Neural cell (in vitro differentiated cells): ENCODE data around the gene RAB3B. TPM values are rescaled to one million over a fixed set of nuclear protein-coding genes. Genes with fewer than 3 reads are reported as not detected.

Experiments used
- H2AFZ ChIP-seq: fragments of 200-600, 300-800 bp; sonication (generic), shearing (Covaris generic); 2 replicates; pipeline ENCODE4 v1.6.0; 2014; ENCODE audit warnings: low read depth, mild to moderate bottlenecking, antibody characterized with exemption, low read length, moderate library complexity
- H3F3A ChIP-seq: fragments of 200-600 bp; shearing (Covaris generic); 2 replicates; pipeline ENCODE4 v1.6.1; 2016; ENCODE audit warnings: mild to moderate bottlenecking, moderate library complexity, mixed read lengths, antibody characterized with exemption, low read length; ENCODE audit not compliant: insufficient read depth, poor library complexity, severe bottlenecking
- H3K27ac ChIP-seq: fragments of 200-600, 300-800 bp; sonication (generic), shearing (Covaris generic); 2 replicates; pipeline ENCODE4 v1.5.1; 2014; ENCODE audit warnings: mild to moderate bottlenecking, low read length, moderate library complexity
- H3K27me3 ChIP-seq: fragments of 300-800, 200-600 bp; sonication (generic), shearing (Covaris generic); 2 replicates; pipeline ENCODE4 v1.6.0; 2014; ENCODE audit warnings: mild to moderate bottlenecking, low read depth, low read length, moderate library complexity; ENCODE audit not compliant: insufficient read depth
- H3K36me3 ChIP-seq: fragments of 300-800, 200-600 bp; sonication (generic), shearing (Covaris generic); 2 replicates; pipeline ENCODE4 v1.5.1; 2014; ENCODE audit warnings: mild to moderate bottlenecking, antibody characterized with exemption, low read length, moderate library complexity; ENCODE audit not compliant: insufficient read depth
- H3K4me2 ChIP-seq: fragments of 300-800, 200-600 bp; sonication (generic), shearing (Covaris generic); 2 replicates; pipeline ENCODE4 v1.6.0; 2014; ENCODE audit warnings: mild to moderate bottlenecking, low read length
- H3K4me3 ChIP-seq: fragments of 300-800, 200-600 bp; sonication (generic), shearing (Covaris generic); 2 replicates; pipeline ENCODE4 v1.5.1; 2014; ENCODE audit warnings: mild to moderate bottlenecking, low read length, moderate library complexity
- H3K79me2 ChIP-seq: fragments of 200-600 bp; shearing (Covaris generic); replicated peaks from 2 replicates; pipeline ENCODE4 v1.6.0; 2014; ENCODE audit warnings: mild to moderate bottlenecking, low read length, moderate library complexity; ENCODE audit not compliant: insufficient read depth
- H3K9ac ChIP-seq: fragments of 300-800, 200-600 bp; sonication (generic), shearing (Covaris generic); 2 replicates; pipeline ENCODE4 v1.6.1; 2016; ENCODE audit warnings: mild to moderate bottlenecking, low read length, mixed read lengths
- H3K9me2 ChIP-seq: fragments of 200-600 bp; shearing (Covaris generic); 2 replicates; pipeline ENCODE4 v1.6.1; 2016; ENCODE audit warnings: mild to moderate bottlenecking, low read length, mixed read lengths; ENCODE audit not compliant: insufficient read depth
- H3K9me3 ChIP-seq: fragments of 200-600, 300-800 bp; sonication (generic), shearing (Covaris generic); 2 replicates; pipeline ENCODE4 v1.6.1; 2016; ENCODE audit warnings: mild to moderate bottlenecking, mixed run types, low read length, moderate library complexity, mixed read lengths
- H4K20me1 ChIP-seq: fragments of 200-600 bp; shearing (Covaris generic); 2 replicates; pipeline ENCODE4 v1.6.1; 2016; ENCODE audit warnings: mild to moderate bottlenecking, mixed run types; ENCODE audit not compliant: insufficient read depth
- CTCF ChIP-seq: fragments of 450-650 bp; IDR thresholded peaks from 2 replicates; pipeline ENCODE4 v1.5.1; 2014; ENCODE audit warnings: antibody characterized with exemption, mild to moderate bottlenecking, moderate library complexity; ENCODE audit not compliant: poor library complexity, severe bottlenecking
- EP300 ChIP-seq: fragments of 450-650 bp; conservative IDR thresholded peaks from 2 replicates; pipeline ENCODE4 v1.6.1; 2014; ENCODE audit warnings: antibody characterized with exemption, mild to moderate bottlenecking, moderate library complexity; ENCODE audit not compliant: poor library complexity, severe bottlenecking
- EZH2 ChIP-seq: fragments of 200-600, 300-800 bp; shearing (Covaris generic), sonication (generic); IDR thresholded peaks from 2 replicates; pipeline ENCODE4 v1.6.1; 2014; ENCODE audit warnings: antibody characterized with exemption, low read length, borderline replicate concordance, mild to moderate bottlenecking; ENCODE audit not compliant: insufficient read depth, poor library complexity, severe bottlenecking
- MXI1 ChIP-seq: fragments of 450-650 bp; conservative IDR thresholded peaks from 2 replicates; pipeline ENCODE4 v1.6.1; 2014; ENCODE audit warnings: antibody characterized with exemption, mild to moderate bottlenecking; ENCODE audit not compliant: poor library complexity, severe bottlenecking
- POLR2AphosphoS5 ChIP-seq: IDR thresholded peaks from 2 replicates; pipeline ENCODE4 v1.6.1; 2012
- RAD21 ChIP-seq: fragments of 450-650 bp; conservative IDR thresholded peaks from 2 replicates; pipeline ENCODE4 v1.6.1; 2014; ENCODE audit warnings: antibody characterized with exemption, mild to moderate bottlenecking, moderate library complexity
- REST ChIP-seq: IDR thresholded peaks from 2 replicates; pipeline ENCODE4 v1.6.1; 2012; ENCODE audit warnings: borderline replicate concordance
- SMC3 ChIP-seq: fragments of 450-650 bp; conservative IDR thresholded peaks from 2 replicates; pipeline ENCODE4 v1.6.1; 2014; ENCODE audit warnings: antibody characterized with exemption, mild to moderate bottlenecking, moderate library complexity; ENCODE audit not compliant: poor library complexity
- TAF1 ChIP-seq: IDR thresholded peaks from 2 replicates; pipeline ENCODE4 v1.6.1; 2012; ENCODE audit warnings: low read depth
- polyA plus RNA-seq: library from polyadenylated mRNA; depleted of rRNA; stranded (reverse); fragments of >200 nt; gene quantifications from 2 replicates; pipeline ENCODE4 v1.2.3, GENCODE V29; 2014
- small RNA-seq, 3 experiments: library from RNA; depleted of rRNA; stranded (forward); fragments of <200 nt; gene quantifications; one replicate each; pipeline ENCODE3, GENCODE V24; 2012

RAB3B gene
- polyA plus RNA-seq, 1 donor from 2014 or later = 15.0 TPM

- no peak overlapping the region for H3K27ac ChIP-seq
- no peak overlapping the region for H3K4me2 ChIP-seq
- peaks cover 5% of the 10 kb centered on the region for H3K79me2 ChIP-seq
- no peaks in the 10 kb centered on the region for H3K9me2 ChIP-seq
- no peak overlapping the region for H3K9ac ChIP-seq
- TF ChIP-seq POLR2AphosphoS5 = no peak
- no peak for TF ChIP-seq RAD21
- TF ChIP-seq REST = no peak
- TF ChIP-seq EZH2 = no peak
- no peak for TF ChIP-seq EP300
- no peak for TF ChIP-seq MXI1
- TF ChIP-seq TAF1 = no peak
- no peak for TF ChIP-seq SMC3
- TF ChIP-seq CTCF = no peak
- no peaks in the 10 kb centered on the region for H3K9me3 ChIP-seq
- no peaks in the 10 kb centered on the region for H3K27me3 ChIP-seq
- H2AFZ ChIP-seq = no peak overlapping the region
- no peaks in the 10 kb centered on the region for H4K20me1 ChIP-seq
- H3F3A ChIP-seq = no peaks in the 10 kb centered on the region
- no peak overlapping the region for H3K4me3 ChIP-seq
- no peaks in the 10 kb centered on the region for H3K36me3 ChIP-seq
These were observed 131.6 kb downstream of the RAB3B start for GRCh38 chr1:51858892-51859291.

Small RNA genes within 50 kb of the gene (small RNA-seq; reads per million reads assigned to genes)
- 0 reads per million in 3 experiments for gene RN7SL290P
- gene RNA5SP48 = 0.10 to 0.24 (median 0.23) reads per million in 3 experiments

Other genes starting within 250 kb of the RAB3B start
- 103 and 114 TPM in 2 replicates for gene NRDC, start 112.0 kb downstream of the RAB3B start, polyA plus RNA-seq
- 14.0 and 18.2 TPM in 2 replicates for gene KTI12, start 43.1 kb upstream of the RAB3B start, polyA plus RNA-seq
- gene TXNDC12, start 64.5 kb upstream of the RAB3B start, polyA plus RNA-seq = 33.3 and 42.3 TPM in 2 replicates
- 321 and 355 TPM in 2 replicates for gene BTF3L4, start 65.6 kb upstream of the RAB3B start, polyA plus RNA-seq
- gene ZFYVE9, start 151.4 kb upstream of the RAB3B start, polyA plus RNA-seq = 18.1 and 21.6 TPM in 2 replicates